Skeletal muscle cell (primary cell): ENCODE measurements around the gene SLC7A4.

Source experiments
- DNase-seq: peaks from one replicate; pipeline ENCODE4 v3.0.0-alpha.2; 2010; ENCODE audit warnings: low read depth
- H3K4me3 ChIP-seq: 2 replicates; pipeline ENCODE4 v1.5.1; 2011; ENCODE audit warnings: low read depth, mild to moderate bottlenecking, control low read depth, low read length, moderate library complexity

SLC7A4 gene

GRCh38 chr22:21026783-21027692, 5.3 kb downstream of the SLC7A4 start:
- DNase-seq, result no peak
- H3K4me3 ChIP-seq, result no peak overlapping the region

- H3K4me3 ChIP-seq, result no peak overlapping the region
- no peak for DNase-seq
Observed at GRCh38 chr22:21025763-21026755, 6.3 kb downstream of the SLC7A4 start.

GRCh38 chr22:21025266-21025665, 7.1 kb downstream of the SLC7A4 start:
- DNase-seq, result no peak
- H3K4me3 ChIP-seq, result no peak overlapping the region

- no peak for DNase-seq
- H3K4me3 ChIP-seq, result no peak overlapping the region
Observed at GRCh38 chr22:21022955-21023614, 9.3 kb downstream of the SLC7A4 start.

DNA sequence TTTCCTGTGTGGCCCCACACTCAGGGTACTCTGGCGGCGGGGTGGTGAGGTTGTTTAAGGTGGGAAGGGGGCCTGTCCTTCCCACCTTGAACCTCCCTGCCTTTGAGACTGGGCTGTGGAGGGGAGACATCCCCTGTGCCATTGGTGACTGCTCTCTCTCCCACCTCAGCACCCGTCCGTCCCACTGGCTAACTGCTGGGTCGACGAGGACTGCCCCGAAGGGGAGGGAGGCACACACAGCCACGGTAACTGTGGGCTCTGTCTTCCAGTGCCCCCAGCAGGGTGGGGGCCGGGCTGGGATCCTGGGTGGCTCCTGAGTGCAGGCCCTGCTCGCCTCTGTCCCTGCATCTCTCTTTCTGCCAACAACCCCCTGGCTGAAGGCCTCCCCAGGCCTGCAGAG, 9.9 kb downstream of the SLC7A4 start:
- no peak for DNase-seq
- no peak overlapping the region for H3K4me3 ChIP-seq

- DNase-seq, result no peak
- H3K4me3 ChIP-seq, result no peak overlapping the region
Observed at GRCh38 chr22:21020802-21021429, 11.4 kb downstream of the SLC7A4 start.

- no peak overlapping the region for H3K4me3 ChIP-seq
- no peak for DNase-seq
Observed at GRCh38 chr22:21018314-21018713, 14.0 kb downstream of the SLC7A4 start.

DNA sequence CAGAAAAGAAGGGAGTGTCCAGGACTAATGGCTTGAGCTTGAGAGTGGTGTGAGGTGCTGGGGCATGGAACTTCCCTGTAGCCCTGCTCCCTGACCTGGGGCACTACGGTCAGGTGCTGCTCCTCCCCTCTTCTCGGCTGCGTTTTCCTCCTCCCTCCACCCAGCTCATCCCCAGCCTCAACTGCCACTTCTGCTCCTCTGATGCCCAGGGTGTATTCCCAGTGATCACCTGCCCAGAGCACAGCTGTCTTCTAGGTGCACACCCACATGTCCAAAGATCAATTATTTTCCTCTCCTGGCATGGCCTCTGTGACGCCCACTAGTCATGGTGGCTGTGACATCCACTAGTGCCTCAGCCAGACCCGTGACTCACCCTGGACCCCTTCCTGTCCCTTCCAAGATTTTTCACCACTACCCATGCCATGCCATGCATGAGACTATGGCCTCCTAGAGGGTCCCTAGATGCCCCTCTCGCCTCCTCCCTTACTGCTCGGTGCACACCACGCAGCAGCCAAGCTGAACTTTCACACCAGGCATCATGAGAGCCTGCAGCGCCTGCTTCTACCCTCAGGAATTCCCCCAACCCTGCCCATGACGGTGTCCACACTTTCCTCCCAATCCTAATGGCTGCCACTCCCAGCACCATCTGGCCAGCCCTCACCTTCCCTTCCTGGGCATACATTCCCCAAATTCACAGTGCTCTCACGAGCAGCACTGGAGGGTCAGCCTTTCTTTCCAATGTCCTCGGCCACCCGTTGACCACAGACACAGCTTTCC, 15.5 kb downstream of the SLC7A4 start:
- H3K4me3 ChIP-seq, result no peak overlapping the region
- DNase-seq, result no peak

DNA sequence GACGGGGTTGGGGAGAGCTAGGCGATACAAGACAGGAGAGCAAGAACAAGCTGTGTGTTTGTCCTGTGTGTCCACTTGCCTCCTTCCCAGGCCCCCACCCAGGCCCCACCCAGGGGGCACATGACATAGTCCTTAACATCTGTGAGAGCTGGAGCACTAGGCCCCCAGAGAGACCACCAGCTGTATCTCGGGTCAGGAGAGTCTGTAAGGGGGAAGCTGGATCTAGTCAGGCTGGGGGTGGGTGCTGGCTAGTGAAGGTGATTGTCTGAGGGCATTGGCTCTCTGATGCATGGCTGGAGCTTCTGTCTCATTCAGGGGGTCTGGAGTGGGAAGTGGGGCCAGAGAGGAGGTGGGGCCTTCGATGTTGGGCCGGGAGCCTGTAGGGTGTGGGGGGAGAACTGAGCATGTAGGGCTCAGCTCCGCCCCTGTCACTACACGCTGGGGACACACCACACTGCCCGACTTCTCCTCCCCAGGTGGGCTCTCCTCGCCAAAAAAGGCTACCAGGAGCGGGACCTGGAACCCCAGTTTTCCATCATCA, 16.8 kb downstream of the SLC7A4 start:
- H3K4me3 ChIP-seq, result peak overlapping the region; percentile 62
- no peak for DNase-seq

- peak; percentile 65 for DNase-seq
- H3K4me3 ChIP-seq, result peak within 1 kb of the TSS; percentile 62
Observed at GRCh38 chr22:21014726-21015465, 17.5 kb downstream of the SLC7A4 start, which contains the start of gene P2RX6. P2RX6 (plus strand) TSS chr22:21015165; CDS start chr22:21015175, 10 bp downstream.

GRCh38 chr22:21014202-21014725, 18.1 kb downstream of the SLC7A4 start:
- DNase-seq, result peak; percentile 73
- peak overlapping the region; percentile 62 for H3K4me3 ChIP-seq

DNA sequence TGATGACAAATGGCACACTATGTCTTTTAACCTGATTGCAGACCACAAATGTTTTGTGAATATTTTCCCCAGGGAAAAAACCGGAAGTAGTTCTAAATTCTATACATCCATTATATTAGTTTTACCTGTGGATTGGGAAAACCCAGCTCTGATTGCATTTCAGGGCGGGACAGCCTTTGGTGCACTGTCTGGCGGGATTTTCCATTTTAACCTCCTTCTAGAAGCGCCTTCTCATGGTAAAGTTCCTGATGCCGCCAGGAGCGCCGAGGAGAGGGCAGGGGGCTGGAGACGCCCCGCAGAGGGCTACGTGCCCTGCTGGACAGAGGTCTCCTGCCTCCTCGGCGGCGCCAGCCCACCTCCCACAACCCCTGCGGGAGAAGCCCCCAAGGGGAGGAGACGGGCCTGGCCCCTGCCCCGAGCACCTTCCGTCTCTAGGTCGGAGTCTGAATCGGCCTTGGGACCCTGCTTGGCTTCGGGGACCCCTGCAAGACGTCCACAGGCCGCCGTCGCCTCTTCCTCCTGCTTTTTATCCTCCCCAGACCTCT, 18.6 kb downstream of the SLC7A4 start:
- DNase-seq, result no peak
- H3K4me3 ChIP-seq, result peak overlapping the region; percentile 62

DNA sequence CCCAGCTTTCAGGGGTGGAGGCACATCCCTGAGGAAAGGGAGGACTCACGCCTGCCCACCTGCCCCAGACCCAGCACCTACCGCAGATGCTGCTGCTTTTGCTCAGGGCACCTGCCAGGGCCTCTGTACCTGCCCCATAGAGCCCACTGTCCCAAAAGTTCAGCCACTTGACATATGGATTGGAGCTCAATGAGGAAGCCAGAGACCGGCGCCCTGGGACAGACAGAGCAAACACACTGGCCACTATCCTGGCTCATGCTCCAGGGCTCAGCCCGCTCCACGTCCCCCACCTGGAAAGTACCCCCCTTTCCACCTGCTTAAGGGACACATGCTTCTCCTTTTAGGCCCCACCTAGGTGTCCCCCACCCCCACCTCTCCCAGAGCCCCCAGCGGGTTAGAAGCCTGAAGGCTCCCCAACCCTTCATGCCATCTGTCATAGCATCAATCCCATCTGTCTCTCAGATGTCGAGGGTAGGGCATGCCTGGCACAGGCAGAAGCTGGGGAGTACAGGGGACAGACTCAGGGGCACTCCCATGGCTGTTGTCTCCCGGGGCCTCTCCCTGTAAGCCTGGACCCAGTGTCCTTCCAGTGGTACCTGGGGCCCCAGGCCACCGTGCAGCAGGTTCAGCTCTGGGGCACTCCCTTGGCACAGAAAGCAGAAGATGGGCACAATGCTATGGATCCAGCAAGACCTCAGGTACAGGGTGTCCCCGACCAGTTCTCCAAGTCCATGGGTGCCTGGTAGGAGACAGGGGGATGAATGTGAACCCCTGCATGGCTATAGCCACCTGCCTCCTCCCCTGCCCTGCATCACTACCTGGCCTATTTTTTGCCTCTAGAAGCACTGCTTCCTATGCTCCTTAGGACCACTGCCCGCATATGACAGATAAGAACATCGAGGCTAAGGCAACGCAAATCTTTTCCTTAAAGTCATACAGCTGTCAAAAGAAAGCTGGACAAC, 19.6 kb downstream of the SLC7A4 start:
- no peak overlapping the region for H3K4me3 ChIP-seq
- DNase-seq, result no peak

GRCh38 chr22:21010426-21011113, 21.8 kb downstream of the SLC7A4 start:
- DNase-seq, result no peak
- no peak overlapping the region for H3K4me3 ChIP-seq

- DNase-seq, result peak; percentile 20
- H3K4me3 ChIP-seq, result no peak overlapping the region
Observed at GRCh38 chr22:21009638-21010425, 22.5 kb downstream of the SLC7A4 start.
